Adipose tissue (tissue), 3 donors: Measurements from ENCODE around the gene ZMYND10. TPM values are rescaled to one million over a fixed set of nuclear protein-coding genes. Genes with fewer than 3 reads are reported as not detected.

ENCODE experiments used
- H3K27ac ChIP-seq: one replicate; pipeline ENCODE4 v1.5.1; 2013; ENCODE audit warnings: low read depth, low read length
- WGBS, 3 donors: extraction: QIAGEN DNeasy Blood & Tissue Kit; methylation state at CpG; one replicate each; pipeline ENCODE4 v1.1.7; 2013; 5-methylcytosine and 5-hydroxymethylcytosine counted together
- polyA plus RNA-seq, 3 donors: library from polyadenylated mRNA; stranded (reverse); fragments of 200-250 nt; gene quantifications; one replicate each; pipeline ENCODE4 v1.2.3, GENCODE V29; 2013
- donor health status: healthy with polysubstance abuse.
- donor health status: Bipolar disorder and iron deficiency.
- donor health status: healthy.

ZMYND10 gene
- polyA plus RNA-seq, 3 donors, result 0.28 to 1.1 TPM; not detected in 1

- 1 to 2% (median 2%) methylated on average over 26 to 31 of the region's 31 CpGs for WGBS, 3 donors
- H3K27ac ChIP-seq, result peak overlapping the region; percentile 73
Measured at GRCh38 chr3:50336452-50337174, 8.9 kb downstream of the ZMYND10 start.

DNA sequence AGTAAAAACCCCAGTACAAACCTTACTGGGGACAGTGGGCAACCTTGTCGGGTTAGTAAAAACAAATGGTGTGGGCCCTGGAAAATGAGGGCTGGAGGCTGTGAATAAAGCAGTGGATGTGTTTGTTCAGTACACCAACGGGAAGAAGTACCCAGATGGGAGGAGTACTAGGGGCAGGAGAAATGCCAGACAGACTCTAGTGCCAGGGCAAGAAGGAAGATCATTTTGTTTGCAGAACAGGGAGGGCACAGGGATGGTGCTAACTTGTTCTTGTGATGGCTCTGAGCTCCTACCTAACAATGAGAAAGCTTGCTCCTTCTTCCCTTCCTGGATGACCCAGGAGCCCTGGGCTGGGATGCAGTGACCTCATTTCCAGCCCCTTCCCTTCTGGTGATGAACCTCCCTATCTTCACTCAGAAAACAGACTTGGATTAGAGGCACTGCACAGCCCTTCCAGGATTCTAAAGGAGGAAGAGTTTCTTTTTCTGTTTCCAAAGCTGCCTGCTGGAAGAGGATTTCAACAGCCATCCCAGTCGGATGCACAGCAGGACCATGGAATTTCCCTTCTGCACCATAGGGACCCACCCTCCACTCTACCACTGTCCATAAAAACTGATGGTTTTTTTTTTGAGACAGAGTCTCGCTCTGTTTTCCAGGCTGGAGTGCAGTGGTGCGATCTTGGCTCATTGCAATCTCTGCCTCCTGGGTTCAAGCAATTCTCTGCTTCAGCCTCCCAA is 11.0 kb downstream of the ZMYND10 start:
- WGBS, 3 donors, result 53 to 65% (median 55%) methylated on average over 5 of the region's 5 CpGs
- no peak overlapping the region for H3K27ac ChIP-seq

GRCh38 chr3:50333744-50334328 is 11.7 kb downstream of the ZMYND10 start:
- no peak overlapping the region for H3K27ac ChIP-seq
- WGBS, 3 donors, result 39 to 63% (median 49%) methylated on average over 12 of the region's 12 CpGs

DNA sequence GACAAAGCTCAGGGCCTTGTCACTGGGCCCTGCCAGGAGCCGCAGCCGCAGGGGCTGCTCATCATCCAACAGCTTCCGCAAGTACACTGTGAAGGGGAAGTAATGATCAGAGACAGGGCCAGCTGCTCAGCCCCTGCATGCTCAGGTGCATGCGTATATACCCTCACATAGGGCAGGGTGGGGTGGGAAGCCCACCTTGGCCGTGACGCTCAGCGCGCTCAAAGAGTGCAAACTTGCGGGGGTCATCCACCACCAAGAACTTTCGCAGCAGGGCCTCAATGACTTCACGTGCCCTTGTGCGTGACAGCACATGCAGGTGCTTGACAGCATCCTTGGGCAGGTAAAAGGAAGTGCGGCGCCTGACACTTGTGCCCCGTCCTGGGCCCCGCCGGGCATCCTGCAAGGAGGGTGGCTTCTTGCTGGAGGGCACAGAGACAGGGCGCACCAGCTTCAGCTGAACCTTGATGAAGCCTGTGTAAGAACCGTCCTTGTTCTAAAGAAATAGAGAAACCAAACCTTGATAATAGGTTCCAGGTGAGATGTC is 14.1 kb downstream of the ZMYND10 start:
- H3K27ac ChIP-seq, result no peak overlapping the region
- 93 to 97% (median 94%) methylated on average over 19 of the region's 19 CpGs for WGBS, 3 donors

DNA sequence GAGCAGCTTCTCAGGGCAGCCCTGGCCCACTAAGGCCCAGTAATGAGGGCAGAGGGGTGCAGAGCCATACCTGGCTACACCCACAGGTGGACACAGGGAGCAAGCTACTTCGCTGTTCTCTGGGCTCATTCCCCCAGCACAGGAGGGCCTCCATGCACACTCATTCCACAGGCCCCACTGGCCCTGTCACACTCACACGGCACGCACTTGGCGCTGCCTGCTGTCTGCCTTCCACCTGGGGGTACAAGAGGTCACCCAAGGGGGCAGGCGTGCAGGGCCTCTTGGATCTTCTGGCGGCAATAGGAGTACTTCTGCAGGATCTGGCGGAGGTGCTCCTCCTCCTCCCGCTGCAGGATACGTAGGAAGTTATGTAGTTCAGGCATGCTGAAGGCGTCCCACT is 15.2 kb downstream of the ZMYND10 start:
- no peak overlapping the region for H3K27ac ChIP-seq
- 91 to 94% (median 92%) methylated on average over 10 of the region's 10 CpGs for WGBS, 3 donors

DNA sequence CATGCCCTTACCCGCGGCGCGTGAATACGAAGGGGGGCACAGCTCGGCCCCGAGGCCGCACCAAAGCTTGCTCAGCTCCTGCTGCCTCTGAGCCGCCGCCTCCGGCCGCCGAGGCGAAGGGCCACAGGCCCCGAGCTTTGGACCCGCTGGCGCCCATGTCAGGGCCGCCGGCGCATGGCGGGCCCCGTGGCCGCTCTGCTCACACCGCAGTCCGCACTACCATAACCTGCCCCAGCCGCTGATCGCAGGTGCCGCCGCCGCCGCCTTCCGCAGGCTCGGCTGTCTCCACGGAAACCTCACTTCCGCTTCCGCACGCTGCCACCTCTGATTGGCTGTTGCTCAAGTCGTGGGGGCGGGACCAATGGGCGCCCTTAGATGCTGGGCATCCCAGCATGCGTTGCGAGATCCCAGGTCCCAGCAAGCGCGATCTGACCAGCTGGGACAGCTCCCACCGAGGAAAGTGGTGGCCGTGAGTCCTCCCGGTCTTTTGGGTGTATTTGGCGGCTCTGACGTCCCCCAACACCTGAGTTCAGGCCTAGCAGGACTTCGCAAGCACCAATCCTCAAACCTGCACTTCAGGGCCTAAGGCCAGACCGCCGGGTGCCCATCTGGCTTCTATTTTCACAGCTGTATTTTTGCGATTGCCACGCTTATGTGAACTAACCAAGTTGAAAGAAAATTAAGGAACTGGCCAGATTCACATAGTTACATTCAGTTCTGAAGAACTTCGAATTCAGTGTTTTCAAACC is 17.4 kb downstream of the ZMYND10 start, which contains the start of gene TUSC2:
Gene TUSC2 (minus strand): TSS at position 281 of the 749 bp plus-strand sequence. CDS start 124 bp downstream, at position 157.
- peak within 1 kb of the TSS; percentile 10 for H3K27ac ChIP-seq
- 1 to 3% (median 3%) methylated on average over 52 to 55 of the region's 55 CpGs for WGBS, 3 donors

DNA sequence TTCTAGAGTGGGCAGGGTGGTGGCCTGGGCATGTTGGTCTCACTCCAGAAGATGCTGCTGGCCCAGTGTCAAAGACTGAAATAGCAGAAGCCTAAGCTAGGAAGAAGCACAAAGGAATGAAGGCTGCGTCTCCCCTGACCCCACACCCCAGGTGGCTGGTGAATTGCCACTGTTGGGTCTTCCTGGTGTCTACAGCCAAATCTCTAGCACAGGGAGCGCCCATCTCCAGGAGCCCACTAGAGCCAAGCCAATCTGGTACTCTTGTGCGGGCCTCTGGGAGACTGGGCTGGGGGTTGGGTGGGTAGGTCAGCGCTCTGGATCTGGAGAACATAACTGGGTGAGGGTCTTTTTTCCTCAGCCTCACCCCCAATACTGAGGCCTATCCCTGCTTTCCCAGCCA is 18.4 kb downstream of the ZMYND10 start:
- 58 to 72% (median 69%) methylated on average over 4 of the region's 4 CpGs for WGBS, 3 donors
- no peak overlapping the region for H3K27ac ChIP-seq

GRCh38 chr3:50326182-50326541 is 19.4 kb downstream of the ZMYND10 start:
- H3K27ac ChIP-seq, result no peak overlapping the region
- WGBS, 3 donors, result 89 to 91% (median 90%) methylated on average over 8 of the region's 8 CpGs

DNA sequence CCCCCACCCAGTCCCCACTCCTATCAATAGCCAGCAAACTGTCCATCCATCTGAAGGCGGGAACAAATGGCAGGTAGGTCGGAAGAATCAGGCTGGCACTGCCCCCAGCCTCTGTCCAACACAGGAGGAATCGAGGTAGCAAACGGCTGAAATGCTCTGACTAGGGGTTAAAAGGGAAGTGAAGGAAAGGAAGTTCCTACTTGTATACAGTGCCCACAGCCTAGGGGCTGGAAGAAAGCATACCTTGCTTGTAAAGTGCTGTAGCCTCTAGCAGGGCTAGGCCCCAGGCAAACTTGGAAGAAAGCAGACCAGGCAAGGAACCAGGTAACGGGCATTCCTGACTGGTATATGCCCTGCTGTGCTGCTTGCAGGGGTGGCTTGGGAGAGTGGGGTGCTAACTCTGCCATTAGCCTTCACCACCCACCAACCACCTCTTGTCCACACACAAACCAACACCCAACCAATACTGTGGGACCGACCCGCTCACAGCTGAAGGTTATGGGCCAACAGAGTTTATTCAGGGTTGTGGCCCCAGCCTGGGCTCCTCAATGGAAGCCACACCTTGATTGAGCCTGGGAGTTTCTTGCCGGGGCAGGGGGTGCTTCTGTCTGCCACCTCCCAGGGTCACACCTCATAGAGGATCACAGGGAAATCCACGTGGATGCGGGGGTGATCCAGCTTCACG is 19.9 kb downstream of the ZMYND10 start:
- H3K27ac ChIP-seq, result no peak overlapping the region
- 83 to 89% (median 84%) methylated on average over 11 of the region's 11 CpGs for WGBS, 3 donors

- 86 to 91% (median 88%) methylated on average over 2 of the region's 2 CpGs for WGBS, 3 donors
- no peak overlapping the region for H3K27ac ChIP-seq
Measured at GRCh38 chr3:50325113-50325480, 20.4 kb downstream of the ZMYND10 start.

- WGBS, 3 donors, result 44 to 53% (median 51%) methylated on average over 4 of the region's 4 CpGs
- no peak overlapping the region for H3K27ac ChIP-seq
Measured at GRCh38 chr3:50324351-50325112, 21.0 kb downstream of the ZMYND10 start.

DNA sequence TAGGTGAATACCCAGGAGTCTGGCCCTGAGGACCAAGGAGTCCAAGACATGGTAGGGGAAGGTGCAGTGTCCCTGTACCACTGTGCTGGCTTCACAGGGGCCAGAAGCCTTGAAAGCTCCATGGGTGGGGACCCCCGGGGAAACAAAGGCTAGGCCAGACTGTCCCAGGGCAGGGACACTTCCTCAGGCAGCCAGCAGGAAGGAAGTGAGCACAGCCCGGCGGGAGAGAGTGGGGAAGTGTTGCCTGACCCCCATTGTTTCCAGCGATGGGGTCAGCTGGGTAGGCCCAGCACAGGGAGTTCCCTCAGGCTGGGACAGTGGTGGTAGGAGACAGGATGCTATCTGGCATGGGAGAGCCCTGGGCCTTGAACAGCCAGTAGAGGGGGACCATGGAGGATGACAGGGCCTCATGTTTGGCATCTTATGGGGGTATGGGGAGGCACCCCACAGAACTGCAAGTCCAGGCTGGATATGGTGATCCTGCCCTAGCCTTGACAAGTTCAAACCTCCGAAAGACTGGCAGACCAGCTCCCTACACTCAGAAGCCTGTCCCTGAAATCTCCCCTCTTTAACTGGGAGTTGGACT is 21.8 kb downstream of the ZMYND10 start:
- WGBS, 3 donors, result 40 to 79% (median 40%) methylated on average over 5 of the region's 5 CpGs
- H3K27ac ChIP-seq, result peak overlapping the region; percentile 49

GRCh38 chr3:50323092-50323600 is 22.4 kb downstream of the ZMYND10 start:
- WGBS, 3 donors, result 25 to 54% (median 34%) methylated on average over 4 of the region's 4 CpGs
- peak overlapping the region; percentile 49 for H3K27ac ChIP-seq

DNA sequence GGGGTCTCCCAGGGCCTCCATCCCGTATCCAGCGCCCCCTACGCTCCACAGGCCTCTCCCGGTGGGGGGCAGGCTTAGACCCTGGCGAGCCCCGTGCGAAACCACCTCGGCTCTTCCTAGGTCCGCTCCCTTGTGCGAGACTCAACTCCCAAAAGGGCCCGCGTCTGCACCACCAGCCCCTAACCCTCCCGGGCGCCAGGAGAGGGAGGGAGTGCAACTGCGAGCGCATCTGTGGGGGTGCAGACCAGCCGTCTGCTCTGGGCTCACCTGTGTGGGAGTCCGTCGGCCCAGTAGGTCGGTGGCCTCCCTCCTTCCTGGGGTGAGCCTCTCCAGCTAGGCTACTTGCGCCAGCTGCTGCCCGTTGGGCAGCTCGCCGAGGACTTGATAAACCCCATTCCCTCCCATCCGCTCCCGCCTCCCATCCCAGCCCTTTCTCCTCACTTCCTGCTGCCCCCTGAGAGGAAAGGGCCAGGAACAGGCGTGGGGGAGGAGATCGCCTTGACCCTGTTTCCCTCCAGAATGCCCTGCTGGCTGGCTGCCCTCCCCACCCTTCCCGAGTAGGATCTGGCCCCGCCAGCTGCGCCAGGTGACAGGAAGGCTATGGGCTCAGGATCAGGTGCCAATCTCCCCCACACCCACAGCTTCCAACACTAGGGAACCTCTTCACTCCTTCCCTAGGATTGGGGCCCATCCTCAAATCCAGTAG is 23.0 kb downstream of the ZMYND10 start, which contains the start of gene HYAL2:
Gene HYAL2 (minus strand): TSS at position 360 of the 706 bp plus-strand sequence. CDS start 2,256 bp downstream, outside the sequence.
- H3K27ac ChIP-seq, result peak within 1 kb of the TSS; percentile 49
- 28 to 40% (median 32%) methylated on average over 29 to 31 of the region's 31 CpGs for WGBS, 3 donors

DNA sequence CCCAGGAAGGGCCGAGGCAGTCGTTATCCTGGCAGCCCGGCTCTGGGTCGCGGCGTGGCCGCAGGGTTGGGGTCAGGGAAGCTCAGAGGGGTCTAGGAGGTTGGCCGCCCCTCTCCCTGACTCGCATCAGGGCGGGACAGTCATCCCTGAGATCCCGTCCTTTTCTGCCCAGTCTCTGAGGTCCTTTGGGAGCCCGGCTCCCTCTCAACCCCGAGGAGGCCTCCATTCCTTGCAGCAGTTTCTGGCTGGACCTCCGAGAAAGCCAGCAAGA is 23.5 kb downstream of the ZMYND10 start:
- peak overlapping the region; percentile 36 for H3K27ac ChIP-seq

More for the DNA sequence above, 23.5 kb downstream of the ZMYND10 start:
- 9 to 37% (median 19%) methylated on average over 13 to 14 of the region's 14 CpGs for WGBS, 3 donors
